HG03520 (cell line): Measurements from ENCODE around the gene EEFSEC.

ENCODE experiments used
- ATAC-seq: cut with Tn5 transposase; IDR thresholded peaks from one replicate; pipeline ENCODE4 v1.9.1; 2021; ENCODE audit warnings: mild to moderate bottlenecking, moderate library complexity; ENCODE audit not compliant: unreplicated experiment

Gene EEFSEC

GRCh38 chr3:128343287-128344051 is 190.2 kb downstream of the EEFSEC start:
- no peak for ATAC-seq

DNA sequence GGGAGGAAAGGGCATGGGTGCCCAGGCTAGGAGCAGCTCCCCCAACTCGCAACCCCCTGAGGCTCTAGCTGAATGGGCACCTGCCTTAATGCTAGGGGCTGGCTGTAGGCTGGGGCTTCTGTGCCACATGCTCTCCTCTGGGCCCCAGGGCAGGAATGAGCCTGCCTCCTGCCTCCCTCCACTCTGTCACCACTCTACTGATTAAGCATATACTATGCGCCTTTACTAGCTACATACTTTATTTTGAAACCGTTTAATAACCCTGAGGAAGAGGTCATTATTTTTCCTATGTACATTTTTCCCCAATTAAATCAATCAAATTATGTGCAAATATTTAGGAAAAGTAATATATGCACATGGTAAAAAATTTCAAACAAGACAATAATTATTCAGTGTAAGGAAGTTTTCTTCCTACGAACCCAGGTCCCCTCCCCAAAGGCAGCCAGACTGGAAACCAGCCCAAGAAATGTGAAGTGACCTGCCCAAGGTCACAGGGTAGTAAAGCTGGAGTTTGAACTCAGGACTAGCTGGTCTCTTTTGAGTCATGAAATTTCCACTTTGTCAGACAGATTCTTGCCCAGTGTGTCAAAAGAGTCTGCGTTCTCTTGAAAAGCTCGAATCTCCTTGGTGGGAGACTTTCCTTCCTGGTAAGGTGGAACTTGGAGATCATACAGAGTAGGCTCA is 190.9 kb downstream of the EEFSEC start:
- no peak for ATAC-seq

- no peak for ATAC-seq
Observed at GRCh38 chr3:128345196-128345595, 191.9 kb downstream of the EEFSEC start.

- no peak for ATAC-seq
Observed at GRCh38 chr3:128346562-128346961, 193.3 kb downstream of the EEFSEC start.

DNA sequence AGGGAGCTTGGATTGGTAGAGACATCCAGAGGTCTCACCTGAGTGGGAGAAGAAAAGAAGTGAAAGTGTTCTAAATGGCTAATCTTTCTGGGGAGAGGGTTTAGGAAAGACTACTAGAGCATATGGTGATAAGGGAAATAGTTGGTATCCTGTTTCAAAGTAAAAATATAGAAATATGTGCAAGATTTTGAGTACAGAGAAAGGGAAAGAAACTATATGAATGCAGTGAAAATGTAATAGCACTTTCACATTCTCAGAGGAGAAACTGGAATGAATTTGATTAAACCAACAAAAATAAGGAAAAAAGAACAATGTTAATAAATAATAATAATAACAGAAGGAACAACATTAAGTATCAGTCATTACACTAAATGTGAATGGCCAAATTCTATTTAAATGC is 194.0 kb downstream of the EEFSEC start:
- ATAC-seq, result no peak

GRCh38 chr3:128348075-128348474 is 194.8 kb downstream of the EEFSEC start:
- no peak for ATAC-seq

GRCh38 chr3:128348805-128349531 is 195.7 kb downstream of the EEFSEC start:
- no peak for ATAC-seq

- no peak for ATAC-seq
Observed at GRCh38 chr3:128349963-128350599, 196.8 kb downstream of the EEFSEC start.

- no peak for ATAC-seq
Observed at GRCh38 chr3:128351546-128351945, 198.3 kb downstream of the EEFSEC start.

GRCh38 chr3:128352326-128352725 is 199.0 kb downstream of the EEFSEC start:
- ATAC-seq, result no peak

DNA sequence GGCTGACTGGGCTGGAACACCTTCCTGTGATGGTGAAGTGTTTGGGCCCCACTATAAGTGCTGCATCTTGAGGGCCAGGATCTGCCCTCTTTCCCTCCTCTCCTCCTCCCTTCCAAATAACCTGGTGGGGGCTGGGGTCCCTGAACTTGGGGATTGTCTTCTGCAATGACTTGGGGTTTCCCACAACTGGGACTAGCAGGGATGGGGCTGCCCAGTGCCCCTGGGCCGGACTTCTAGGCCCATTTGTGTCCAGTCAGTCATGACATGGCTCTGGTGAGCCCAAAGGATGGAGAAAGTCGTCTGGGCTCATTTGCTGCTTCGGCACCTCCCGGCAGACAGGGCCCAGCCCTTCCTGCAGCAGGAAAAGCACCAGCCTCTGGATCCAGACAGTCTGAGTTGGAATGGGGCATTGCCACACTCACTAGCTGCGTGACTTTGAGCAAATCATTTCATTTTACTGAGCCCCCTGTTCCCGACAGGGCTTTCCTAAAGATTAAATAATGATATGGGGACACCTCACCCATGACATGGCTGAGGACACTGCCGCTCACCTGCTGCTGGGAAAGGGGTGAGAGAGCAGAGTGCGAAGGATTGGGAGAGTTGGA is 200.2 kb downstream of the EEFSEC start:
- no peak for ATAC-seq

- no peak for ATAC-seq
Observed at GRCh38 chr3:128353991-128354687, 200.9 kb downstream of the EEFSEC start.

- ATAC-seq, result no peak
Observed at GRCh38 chr3:128354788-128355542, 201.7 kb downstream of the EEFSEC start.

GRCh38 chr3:128355543-128355919 is 202.2 kb downstream of the EEFSEC start:
- ATAC-seq, result no peak

GRCh38 chr3:128356822-128357221 is 203.5 kb downstream of the EEFSEC start:
- ATAC-seq, result no peak

- ATAC-seq, result no peak
Observed at GRCh38 chr3:128357538-128357937, 204.3 kb downstream of the EEFSEC start.

DNA sequence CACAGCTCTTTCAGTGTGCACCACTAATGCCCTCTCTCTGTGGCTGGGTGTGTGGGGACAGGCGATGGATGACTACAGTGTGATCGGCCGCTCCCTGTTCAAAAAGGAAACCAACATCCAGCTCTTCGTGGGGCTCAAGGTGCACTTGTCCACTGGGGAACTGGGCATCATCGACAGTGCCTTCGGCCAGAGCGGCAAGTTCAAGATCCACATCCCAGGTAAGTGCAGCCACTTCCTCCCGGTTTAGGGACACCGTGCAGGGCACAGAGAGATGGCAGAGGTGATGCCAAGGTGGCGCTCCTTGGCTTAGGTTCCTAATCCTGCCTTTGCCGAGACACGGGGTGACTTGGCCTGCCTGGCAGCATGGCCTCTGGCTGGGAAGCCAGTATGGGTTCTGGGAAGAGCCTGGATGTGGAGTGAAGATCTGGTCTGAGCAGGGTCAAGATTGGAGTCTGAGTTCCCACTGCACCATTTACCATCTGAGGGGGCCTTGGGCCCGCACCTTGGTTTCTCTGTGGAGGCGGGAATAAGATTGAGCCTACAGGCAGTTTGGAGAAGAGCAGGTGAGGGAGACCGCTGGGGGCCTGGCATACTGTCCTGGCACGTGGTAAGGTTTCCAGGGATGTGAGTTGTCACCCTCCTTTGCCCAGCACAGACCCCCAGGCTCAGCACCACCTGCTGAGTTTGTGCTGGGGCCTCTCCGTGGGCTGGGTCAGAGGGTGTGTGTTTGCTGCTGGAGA is 205.0 kb downstream of the EEFSEC start:
- ATAC-seq, result no peak

DNA sequence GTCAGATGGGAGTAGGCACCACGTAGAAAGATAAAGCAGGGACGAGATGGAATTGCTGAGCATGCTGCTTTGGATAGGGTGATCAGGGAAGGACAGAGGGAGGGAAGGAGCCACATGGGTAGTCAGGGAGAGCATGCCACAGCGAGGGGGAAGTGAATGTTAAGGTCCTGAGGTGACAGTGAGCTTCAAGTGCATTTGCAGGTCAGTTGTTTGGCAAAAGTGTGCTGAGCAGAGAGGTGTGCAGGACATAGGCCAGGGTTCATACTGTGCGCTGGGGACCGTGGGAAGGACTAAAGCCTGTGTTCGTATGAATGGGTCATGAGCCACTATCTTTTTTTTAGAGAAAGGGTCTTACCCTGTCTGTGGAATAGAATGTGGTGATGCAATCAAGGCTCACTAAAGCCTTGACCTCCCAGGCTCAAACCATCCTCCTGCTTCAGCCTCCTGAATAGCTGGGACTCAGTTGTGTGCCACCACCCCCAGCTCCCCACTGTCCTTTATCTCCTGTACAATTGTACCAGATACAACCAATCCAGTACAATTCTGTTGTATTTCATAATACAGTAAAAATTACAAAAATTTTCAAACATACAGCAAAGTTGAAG is 205.9 kb downstream of the EEFSEC start:
- ATAC-seq, result no peak
